GM12892 (cell line): ENCODE results near the gene MYL12A.
A peak's percentile ranks its signal among the peaks of the same experiment; 100 is the strongest.
"Not testable (repeated sequence)": the region's sequence is repeated elsewhere in the genome, so short reads cannot be mapped to it uniquely, and the experiment has no call there.

ENCODE experiments used
- DNase-seq: peaks from one replicate; pipeline ENCODE4 v3.0.0; 2011; ENCODE audit not compliant: insufficient read length
- FAIRE-seq: peaks from 2 replicates; lab custom pipeline; 2011; peaks lifted over from hg19 to GRCh38; lab: Jason Lieb, UNC
- POLR2A ChIP-seq: IDR thresholded peaks from 2 replicates; pipeline ENCODE4 v1.6.1; 2011; ENCODE audit warnings: low read depth, low read length, control low read depth
- POLR2AphosphoS5 ChIP-seq: IDR thresholded peaks from 2 replicates; pipeline ENCODE4 v1.6.1; 2011; ENCODE audit warnings: low read depth, low read length, control low read depth
- TAF1 ChIP-seq: IDR thresholded peaks from 2 replicates; pipeline ENCODE4 v1.6.1; 2011; ENCODE audit warnings: low read depth, mild to moderate bottlenecking, control low read depth, low read length, borderline replicate concordance

Gene MYL12A

DNA sequence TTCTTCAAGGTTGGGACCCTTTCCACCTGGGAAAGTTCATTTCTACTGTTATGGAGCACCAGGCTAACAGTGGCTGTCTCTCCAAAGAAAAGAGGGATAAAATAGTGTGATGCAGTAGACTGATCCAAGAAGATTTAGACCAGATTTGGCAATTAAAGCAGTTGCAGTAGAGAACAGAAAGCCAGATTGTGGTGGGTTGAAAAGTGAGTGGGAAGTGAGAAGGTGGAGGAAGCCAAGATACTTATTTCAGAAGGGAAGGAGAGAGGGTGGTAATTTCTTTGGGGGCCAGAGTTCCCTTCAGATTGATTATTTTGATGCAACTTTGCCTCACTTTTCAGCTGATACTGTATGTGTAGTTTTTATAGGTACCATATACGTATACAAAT lies 22.3 kb downstream of the MYL12A start:
- FAIRE-seq (no peak), DNase-seq (no peak)
- TF ChIP-seq POLR2AphosphoS5, result no peak
- no peak for TF ChIP-seq TAF1
- TF ChIP-seq POLR2A, result no peak

DNA sequence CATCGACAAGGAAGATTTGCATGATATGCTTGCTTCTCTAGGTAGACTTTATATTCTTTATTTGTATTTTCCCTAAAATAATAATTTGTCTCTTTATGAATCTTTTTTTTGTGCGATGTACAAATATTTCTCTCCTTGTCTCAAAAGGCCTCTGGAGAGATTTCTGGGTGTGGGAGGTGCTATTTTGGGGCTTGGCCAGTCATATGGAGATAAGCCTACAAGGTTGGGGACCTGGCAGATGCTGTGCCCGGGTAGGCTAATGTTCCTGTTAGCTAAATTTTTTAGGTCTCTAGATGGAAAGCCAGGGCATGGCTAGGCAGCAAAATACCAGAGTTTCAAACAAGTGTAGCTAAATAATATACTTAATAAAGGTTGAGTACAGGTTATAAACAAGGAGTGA lies 25.4 kb downstream of the MYL12A start:
- FAIRE-seq, result no peak
- TF ChIP-seq POLR2AphosphoS5 (no peak), TAF1 (no peak)
- DNase-seq, result no peak

DNA sequence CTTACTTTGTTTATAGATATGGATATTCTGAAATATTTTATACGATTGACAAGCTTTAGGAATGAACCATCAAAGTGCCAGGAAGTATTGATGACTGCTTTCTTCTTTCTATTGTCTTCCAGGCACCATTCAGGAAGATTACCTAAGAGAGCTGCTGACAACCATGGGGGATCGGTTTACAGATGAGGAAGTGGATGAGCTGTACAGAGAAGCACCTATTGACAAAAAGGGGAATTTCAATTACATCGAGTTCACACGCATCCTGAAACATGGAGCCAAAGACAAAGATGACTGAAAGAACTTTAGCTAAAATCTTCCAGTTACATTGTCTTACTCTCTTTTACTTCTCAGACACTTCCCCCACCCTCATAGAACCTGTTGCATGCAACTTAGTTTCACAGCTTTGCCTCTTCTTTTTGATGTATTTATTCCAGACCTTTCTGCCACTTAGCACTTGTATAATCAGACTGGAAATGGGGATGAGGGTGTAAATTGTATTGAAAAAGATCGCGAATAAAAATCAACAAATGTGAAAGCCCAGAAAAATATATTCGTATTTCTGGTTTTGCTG lies 30.1 kb downstream of the MYL12A start:
- FAIRE-seq, result peak; percentile 88
- not testable (repeated sequence) for DNase-seq

DNA sequence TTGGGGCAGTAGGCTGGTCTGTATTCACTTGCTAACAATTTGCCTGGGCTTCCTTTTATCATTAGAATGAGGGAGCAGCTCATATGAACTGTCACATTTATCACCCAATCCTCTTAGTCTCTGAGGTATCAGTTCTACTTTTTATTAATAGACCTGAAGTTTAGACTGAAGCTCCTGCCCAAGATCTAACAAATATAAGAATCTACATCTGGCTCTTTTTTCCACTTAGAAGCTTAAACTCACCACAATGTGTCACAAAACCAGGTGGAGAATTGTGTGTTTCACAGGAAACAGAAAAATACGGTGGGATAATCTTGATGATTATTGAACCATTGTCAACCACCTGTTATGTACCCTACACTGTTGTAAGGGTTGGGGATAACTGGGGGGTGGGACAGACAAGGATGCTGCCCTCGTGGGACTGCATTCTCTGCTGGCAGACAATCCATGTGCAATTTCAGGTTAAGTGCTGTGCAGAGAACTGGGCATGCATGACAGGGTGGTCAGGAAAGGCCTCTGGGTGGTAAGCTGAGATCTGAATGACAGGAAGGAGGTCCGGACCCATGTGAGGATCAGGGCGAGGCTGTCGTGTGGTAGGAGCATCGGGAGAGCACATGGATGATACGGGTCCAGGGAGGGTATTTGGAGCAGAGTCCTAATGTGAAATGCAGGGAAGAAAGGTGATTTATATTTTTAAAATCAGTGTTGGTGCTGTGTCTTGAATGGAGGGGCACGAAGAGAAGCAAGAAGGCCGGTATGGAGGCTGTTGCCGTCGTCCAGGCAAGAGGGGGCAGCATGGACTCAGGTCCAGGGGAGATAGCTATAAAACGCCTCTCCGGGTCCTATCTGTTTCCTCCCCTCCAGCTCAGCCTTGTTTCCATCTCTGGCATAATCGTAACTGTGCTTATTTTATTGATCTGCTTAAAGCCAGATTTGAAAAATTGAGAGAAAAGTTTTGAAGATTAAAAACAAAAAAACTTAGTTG lies 31.9 kb downstream of the MYL12A start:
- FAIRE-seq (no peak), DNase-seq (no peak)
- TF ChIP-seq TAF1 (no peak), POLR2AphosphoS5 (no peak; the same call in 1 of the 2 replicates), POLR2A (peak; percentile 25; the same call in 1 of the 2 replicates)

- FAIRE-seq, result no peak
- no peak for TF ChIP-seq POLR2A
- TF ChIP-seq POLR2AphosphoS5, result no peak
- TF ChIP-seq TAF1, result no peak
- DNase-seq, result no peak
These were observed 34.1 kb downstream of the MYL12A start for GRCh38 chr18:3281456-3282400.

DNA sequence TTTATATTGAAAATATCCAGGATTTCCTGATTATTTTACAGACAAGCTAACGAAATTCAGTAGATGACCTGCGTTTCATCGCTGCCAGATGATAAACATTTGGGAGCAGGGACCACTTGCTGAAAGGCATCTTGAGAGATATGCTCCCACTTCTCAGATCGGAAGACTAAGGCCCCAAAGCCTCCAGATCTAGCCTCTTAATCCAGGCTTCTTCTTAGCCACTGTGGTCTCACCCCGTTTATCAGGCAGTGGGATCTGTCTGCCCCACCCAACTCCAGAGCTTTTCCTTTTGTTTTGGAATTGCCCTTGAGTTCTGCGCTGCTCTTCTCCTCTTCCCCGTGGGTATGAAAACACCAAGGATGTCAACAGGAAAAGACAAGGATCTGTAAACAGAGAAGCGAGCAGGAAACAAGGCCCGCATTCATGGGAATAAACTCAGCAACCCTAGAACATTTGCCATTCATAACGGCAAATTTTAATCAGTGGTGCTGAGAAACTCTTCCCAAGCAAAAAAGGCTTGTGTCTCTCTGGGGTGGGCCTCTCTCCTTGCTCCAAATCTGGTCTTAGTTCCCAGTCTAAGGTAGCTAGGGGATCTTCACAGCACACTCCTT lies 35.8 kb downstream of the MYL12A start:
- no peak for DNase-seq
- no peak for FAIRE-seq
- TF ChIP-seq POLR2AphosphoS5 (no peak), POLR2A (no peak), TAF1 (no peak)

DNA sequence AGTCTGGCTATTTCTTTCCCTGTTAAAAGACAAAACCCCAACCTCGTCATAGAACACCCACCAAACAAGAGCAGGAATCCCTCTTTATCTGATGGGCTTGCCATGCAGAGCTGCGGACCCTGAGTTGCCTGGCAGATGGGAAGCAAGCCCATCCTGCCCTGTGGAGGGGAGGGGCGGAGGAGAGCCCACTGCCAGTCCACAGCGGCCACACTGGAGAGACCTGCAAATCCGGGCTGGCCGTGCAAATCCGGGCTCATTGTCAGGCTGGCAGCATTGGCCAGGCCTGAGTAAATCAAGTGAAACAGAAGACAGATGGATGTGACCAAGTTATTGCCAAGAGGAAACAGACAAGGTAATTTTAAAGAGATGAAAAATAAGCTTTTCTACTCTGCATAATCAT lies 36.3 kb downstream of the MYL12A start:
- DNase-seq (no peak), FAIRE-seq (no peak)
- TF ChIP-seq POLR2A, result no peak
- no peak for TF ChIP-seq POLR2AphosphoS5
- TF ChIP-seq TAF1, result no peak

- FAIRE-seq, result no peak
These were observed 36.9 kb downstream of the MYL12A start for GRCh38 chr18:3284501-3284900.

GRCh38 chr18:3286159-3286558 lies 38.6 kb downstream of the MYL12A start:
- TF ChIP-seq POLR2A, result no peak
- no peak for TF ChIP-seq POLR2AphosphoS5
- TF ChIP-seq TAF1, result no peak
- DNase-seq, result no peak
- no peak for FAIRE-seq

More at GRCh38 chr18:3284501-3284900, 36.9 kb downstream of the MYL12A start:
- no peak for TF ChIP-seq TAF1
- TF ChIP-seq POLR2A, result no peak
- TF ChIP-seq POLR2AphosphoS5, result no peak
- no peak for DNase-seq

DNA sequence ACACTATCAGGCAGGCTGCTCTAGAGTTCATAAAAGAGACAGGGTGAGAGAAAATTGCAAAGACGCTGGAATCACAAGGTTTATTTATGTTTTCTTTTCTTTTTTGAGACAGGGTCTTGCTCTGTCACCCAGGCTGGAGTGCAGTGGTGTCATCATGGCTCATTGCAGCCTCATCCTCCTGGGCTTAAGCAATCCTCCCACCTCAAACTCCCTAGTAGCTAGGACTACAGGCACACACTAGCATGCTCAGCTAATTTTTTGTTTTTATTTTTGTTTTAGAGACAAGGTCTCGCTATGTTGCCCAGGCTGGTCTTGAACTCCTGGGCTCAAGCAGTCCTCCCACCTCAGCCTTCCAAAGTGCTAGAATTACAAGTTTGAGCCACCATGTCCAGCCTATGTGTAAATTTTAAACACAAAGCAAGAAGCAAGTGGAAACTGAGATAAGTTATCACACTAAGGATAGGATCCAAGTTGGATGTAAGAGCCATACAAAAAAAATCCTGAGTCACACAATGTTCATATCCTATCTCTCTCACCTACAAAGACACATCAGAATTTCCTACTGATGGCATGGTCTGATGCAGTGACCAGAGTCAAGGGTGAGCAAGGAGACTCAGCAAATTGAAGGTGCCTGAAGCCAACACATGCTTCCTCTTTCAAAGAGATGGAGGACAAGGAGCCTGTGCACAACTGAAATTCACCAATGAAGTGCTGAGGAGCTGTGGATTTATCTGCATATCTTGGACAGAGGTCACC lies 45.8 kb downstream of the MYL12A start:
- DNase-seq, result no peak
- TF ChIP-seq POLR2AphosphoS5 (no peak), TAF1 (no peak), POLR2A (no peak)
- FAIRE-seq, result no peak
